Midbrain (tissue), 1 donor: Measurements from ENCODE around the gene SPOCK1.
"Not testable (repeated sequence)": the region's sequence is repeated elsewhere in the genome, so short reads cannot be mapped to it uniquely, and the experiment has no call there.

Source experiments
- DNase-seq: peaks from one replicate; lab custom pipeline; 2025; lab: John Stamatoyannopoulos, UW

SPOCK1 gene

GRCh38 chr5:137498736-137499505 is at the start of gene SPOCK1:
Gene SPOCK1 (minus strand): TSS chr5:137499326.
- peak; percentile 87 for DNase-seq

DNA sequence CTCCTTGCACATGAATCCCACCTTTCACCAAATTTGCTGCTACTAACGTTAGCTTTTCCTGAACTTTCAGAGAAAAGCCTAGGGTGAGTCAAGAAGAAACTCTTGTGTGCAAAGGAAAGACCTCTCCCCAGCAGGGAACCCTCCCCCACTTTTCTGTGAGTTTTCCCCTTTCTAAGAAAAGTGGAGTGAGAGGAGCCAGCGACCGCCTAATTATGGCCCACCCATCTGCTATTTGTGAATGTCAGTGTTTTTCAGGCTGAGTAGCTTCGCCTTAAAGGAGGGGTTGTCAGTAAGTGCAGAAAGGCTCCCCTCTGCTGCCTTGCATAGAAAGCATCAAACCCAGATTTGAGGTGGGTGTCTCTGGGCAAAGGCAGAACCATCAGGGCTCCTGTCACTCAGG is 46.8 kb upstream of the SPOCK1 start:
- DNase-seq = no peak

GRCh38 chr5:137535449-137535848 is 36.3 kb upstream of the SPOCK1 start:
- DNase-seq = not testable (repeated sequence)

DNA sequence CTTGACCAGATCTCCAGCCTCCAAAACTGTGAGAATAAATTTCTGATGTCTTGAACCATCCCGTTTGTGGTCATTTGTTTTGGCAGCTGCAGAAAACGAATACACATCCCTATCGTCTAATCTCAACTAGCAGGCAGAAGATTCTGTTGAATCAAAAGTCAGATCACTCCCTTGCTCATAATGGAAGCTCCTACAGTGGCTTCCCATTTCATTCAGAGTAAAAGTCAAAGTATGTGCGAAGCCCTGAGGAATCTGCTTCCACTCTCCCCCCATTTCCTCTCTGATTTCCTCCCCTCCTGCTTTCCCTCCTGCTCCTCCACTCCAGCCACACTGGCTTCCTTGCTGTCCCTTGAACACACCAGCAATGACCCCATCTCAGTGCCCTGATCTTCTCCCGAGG is 34.8 kb upstream of the SPOCK1 start:
- no peak for DNase-seq

GRCh38 chr5:137531266-137531665 is 32.1 kb upstream of the SPOCK1 start:
- no peak for DNase-seq

DNA sequence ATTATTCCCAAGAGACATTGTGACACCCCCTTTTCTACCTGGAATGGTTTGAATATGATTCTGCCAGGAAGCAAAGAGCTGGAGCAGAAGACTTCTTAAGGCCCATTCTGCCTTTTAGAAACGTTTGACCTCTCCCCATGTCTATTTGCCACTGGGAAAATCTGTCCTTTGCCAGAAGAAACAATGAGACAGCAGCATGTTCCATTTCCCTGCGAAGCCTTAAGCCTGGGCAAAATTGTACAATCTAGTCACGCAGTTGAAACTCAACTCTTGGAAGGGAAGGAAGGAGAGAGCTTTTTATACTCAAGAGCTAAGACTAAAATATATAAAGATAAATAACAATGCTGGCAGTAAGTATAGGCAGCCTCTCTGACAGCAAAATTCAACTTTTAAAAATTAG is 22.1 kb upstream of the SPOCK1 start:
- DNase-seq = peak; percentile 5

DNA sequence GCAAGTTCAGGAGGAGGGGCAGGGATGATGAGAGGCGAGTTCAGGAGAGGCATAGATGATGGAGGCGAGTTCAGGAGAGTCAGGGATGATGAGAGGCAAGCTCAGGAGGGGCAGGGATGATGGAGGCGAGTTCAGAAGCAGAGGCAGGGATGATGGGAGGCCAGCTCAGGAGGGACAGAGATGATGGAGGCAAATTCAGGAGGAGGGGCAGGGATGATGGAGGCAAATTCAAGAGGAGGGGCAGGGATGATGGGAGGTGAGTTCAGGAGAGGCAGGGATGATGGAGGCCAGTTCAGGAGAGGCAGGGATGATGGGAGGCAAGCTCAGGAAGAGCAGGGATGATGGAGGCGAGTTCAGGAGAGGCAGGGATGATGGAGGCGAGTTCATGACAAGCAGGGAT is 17.8 kb upstream of the SPOCK1 start:
- DNase-seq = no peak

DNA sequence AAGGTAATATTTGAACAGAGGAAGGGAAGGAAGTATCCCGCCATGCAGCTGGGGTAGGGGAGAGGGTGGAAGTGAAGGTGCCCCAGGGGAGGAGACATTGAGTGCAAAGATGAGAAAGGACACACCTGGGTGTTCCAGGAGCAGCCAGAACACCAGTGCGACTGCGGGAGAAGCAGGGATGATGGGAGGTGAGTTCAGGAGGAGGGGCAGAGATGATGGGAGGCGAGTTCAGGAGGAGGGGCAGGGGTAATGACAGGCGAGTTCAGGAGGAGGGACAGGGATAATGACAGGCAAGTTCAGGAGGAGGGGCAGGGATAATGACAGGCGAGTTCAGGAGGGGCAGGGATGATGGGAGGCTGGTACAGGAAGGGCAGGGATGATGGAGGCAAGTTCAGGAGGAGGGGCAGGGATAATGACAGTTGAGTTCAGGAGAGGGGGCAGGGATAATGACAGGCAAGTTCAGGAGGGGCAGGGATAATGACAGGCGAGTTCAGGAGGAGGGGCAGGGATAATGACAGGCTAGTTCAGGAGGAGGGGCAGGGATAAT is 17.2 kb upstream of the SPOCK1 start:
- DNase-seq = no peak

- DNase-seq = peak; percentile 32
Observed at GRCh38 chr5:137515238-137515637, 16.1 kb upstream of the SPOCK1 start.

DNA sequence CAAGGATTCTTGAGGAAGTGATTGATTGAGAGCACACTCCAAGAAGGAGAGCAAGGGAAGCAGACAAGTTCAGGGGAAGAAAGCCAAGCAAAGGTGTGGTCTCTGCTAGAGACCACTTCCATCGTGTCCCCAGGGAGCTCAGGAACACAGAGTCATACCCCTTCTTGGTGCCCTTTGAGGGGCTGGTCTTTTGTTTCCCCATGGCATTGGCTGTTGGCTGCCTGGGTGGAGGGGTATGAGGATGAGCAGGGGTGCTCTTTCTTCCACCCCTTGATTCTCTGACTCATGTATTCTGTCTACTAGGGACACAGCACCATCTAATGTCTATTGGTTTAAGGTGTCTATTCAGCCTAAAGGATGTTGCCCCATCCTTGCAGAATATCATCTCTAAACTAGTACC is 11.5 kb upstream of the SPOCK1 start:
- DNase-seq = no peak

GRCh38 chr5:137507150-137507549 is 8.0 kb upstream of the SPOCK1 start:
- DNase-seq = no peak

DNA sequence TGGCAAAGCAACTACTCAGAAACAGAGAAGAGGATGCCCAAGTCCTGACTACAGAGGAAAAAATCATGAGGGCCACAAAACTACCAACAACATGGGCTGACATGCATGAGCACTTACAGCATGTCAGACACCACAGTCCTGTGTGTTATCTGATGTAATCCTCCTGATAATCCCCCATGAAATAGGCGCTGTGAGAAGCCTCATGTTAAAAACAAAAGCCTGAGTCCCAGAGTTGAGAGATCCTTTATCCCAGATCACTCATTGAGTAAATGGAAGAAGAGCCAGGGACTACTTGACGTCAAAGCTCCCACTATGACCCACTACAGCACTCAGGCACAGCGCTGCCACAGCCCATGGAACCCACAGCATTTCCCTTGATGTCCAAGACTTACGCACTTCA is 7.2 kb upstream of the SPOCK1 start:
- no peak for DNase-seq

DNA sequence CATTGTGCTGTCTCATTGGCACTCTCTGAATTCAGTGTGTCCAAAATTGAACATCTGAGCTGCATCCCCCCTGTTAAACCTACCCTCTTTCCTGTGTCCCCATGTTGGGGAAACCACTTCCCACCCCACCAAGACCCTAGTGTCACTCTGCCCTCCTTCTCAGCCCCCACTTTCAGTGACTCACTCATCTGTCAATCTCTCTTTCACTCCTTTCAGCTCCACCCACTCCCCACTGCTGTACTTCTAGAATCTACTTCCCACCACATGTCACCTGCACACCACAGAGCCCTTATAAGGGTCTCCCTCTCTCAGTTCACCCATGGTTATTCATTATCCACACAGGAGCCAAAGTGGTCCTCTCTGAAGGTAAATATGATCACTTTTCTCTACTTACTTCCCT is 5.8 kb upstream of the SPOCK1 start:
- DNase-seq = no peak

DNA sequence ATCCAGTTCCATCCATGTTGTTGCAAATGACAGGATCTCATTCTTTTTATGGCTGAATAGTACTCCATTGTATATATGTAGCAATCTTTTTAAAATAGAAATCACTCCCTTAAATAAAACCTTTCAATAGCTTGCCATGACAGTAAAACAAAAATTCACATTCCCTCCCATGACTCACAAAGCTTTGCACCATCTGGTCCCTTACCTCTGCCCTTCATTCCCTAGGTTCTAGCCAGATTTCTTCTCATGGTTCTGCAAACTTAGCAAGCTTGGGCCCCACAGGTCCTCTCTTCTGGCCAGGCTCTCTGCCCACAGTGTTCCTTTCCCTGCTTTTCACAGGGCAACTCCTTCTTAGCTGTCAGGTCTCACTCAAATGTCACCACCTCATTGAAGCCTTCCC is 4.3 kb upstream of the SPOCK1 start:
- no peak for DNase-seq

DNA sequence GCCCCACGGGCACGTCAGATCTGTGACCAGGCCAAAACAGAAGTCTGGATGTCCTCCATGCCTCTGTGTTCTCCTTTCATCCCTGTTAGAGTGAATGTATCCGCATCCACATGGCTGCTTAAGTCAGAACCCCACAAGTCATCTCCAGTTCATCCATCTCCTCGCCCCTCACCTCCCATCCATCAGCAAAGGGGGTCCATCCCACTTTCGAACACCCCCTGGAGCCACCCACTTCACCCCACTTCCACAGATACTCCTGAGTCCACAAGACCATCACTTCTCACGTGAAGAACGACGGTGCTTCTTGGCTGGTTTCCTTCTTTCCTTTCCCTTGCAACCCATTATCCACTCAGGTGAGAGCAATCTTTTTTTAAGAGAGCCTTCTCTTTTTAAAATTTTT is 3.5 kb upstream of the SPOCK1 start:
- no peak for DNase-seq

DNA sequence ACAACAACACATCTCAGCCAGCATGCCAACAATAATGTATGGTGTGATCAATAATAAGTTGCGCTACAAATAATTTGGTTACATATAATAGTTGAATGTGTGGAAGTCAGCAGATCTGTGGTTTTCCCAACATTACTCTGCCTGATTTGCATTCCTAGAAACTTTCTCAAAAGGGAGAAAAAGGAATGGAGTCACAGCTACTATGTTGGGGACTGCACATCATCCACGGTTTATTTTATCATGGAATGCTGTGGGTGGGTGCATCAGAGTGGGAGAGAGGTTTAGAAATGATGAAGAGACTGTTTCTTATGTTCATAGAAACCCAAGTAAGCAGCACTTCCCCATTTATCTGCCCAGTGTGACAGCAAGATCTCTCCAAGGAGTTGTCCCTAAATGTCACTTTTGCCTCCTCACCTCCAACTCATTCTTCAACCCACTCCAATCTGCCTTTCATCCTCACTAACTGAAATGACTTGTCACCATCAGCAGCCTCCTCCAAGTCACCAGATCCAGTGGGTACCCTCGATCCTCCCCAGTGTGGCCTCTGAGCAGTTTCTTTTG is 2.8 kb upstream of the SPOCK1 start:
- DNase-seq = no peak

DNA sequence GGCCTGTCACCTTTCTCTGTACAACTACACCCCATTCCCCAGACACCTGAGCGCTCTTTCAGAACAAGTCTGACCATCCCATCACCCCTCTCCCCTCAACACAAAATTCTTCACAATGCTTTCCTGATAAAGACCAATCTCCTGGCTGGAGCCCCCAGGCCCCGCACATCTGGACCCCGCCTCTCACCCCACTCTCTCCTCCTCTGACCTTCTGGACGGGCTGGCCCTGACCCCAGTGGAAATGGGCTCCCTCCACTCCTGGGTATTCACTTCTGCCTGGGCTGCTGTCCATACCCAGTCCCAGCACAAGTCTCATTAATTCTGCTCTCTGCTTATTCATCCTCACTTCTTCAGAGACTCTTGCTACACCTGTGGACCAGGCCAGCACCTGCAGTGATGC is 2.1 kb upstream of the SPOCK1 start:
- no peak for DNase-seq

GRCh38 chr5:137500615-137501225 is 1.6 kb upstream of the SPOCK1 start:
- DNase-seq = no peak

DNA sequence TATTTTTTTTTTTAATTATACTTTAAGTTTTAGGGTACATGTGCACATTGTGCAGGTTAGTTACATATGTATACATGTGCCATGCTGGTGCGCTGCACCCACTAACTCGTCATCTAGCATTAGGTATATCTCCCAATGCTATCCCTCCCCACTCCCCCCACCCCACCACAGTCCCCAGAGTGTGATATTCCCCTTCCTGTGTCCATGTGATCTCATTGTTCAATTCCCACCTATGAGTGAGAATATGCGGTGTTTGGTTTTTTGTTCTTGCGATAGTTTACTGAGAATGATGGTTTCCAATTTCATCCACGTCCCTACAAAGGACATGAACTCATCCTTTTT is 351 bp upstream of the SPOCK1 start:
- DNase-seq = not testable (repeated sequence)

GRCh38 chr5:137498301-137498735 is 808 bp downstream of the SPOCK1 start:
- DNase-seq = peak; percentile 17

DNA sequence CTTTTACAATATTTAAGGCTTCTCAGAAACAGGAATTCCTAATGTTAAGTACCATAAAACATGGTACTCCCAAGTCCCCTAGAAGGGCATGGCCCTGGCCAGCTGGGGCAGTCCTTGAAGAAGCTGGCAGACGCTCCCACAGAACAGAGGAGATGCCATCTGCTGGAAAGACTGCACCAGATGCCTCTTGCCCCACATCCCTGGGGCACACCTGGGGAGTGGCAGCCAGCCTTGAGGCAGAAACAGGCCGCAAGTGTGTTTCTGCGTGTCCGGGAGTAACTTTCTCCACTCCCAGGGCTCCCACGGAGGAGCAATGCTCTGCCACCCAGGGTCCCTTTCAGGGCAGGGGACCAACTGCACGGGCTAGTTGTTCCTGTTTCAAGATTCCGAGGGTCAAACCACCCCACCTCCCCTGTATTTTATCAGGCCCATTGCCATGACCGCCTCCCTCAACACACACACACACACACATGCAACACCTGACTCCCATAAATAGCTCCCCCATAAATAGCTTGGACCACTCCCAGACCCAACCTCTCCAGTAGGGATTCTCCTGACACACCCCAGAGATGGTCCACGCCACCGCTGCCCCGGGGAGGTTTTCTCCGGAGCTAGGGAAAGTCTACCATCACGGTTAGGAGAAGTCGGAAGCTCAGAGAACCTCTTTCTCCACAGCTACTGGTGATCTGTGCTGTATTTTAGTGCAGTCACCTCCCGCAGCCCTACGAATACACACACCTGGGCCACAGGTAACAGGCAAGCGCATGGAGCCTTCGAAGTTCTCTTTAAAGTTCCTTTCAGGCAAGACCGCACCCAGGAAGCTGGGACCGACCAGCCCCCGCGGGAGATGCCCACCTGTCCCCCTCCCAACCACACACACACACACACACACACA is 1.5 kb downstream of the SPOCK1 start:
- DNase-seq = peak; percentile 30

GRCh38 chr5:137496919-137497318 is 2.2 kb downstream of the SPOCK1 start:
- DNase-seq = no peak
